ENCODE results near the gene SFT2D3.
A peak's percentile ranks its signal among the peaks of the same experiment; 100 is the strongest.

SFT2D3 gene

DNA sequence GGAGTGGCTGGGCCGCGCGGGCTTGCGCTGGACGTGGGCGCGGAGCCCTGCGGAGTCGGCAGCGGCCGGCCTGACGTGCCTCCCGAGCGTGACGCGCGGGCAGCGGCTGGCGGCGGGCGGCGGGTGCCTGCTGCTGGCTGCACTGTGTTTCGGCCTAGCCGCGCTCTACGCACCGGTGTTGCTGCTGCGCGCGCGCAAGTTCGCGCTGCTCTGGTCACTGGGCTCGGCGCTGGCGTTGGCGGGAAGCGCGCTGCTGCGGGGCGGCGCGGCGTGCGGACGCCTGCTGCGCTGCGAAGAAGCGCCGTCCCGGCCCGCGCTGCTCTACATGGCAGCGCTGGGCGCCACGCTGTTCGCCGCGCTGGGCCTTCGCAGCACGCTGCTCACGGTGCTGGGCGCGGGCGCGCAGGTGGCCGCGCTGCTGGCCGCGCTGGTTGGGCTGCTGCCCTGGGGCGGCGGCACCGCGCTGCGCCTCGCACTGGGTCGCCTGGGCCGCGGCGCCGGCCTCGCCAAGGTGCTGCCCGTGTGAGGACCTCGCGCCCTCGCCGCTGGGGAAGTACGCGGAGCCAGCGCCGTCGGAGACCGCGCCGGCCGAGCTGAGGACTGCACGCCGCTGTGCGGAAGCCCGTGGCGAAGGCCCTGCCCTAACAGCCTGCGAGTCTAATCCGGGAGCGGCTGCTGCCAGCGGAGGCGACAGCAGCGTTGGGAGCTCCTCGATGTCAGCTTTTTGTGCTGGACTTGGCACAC, 526 bp downstream of the SFT2D3 start:
- TF ChIP-seq, protein P1, sequence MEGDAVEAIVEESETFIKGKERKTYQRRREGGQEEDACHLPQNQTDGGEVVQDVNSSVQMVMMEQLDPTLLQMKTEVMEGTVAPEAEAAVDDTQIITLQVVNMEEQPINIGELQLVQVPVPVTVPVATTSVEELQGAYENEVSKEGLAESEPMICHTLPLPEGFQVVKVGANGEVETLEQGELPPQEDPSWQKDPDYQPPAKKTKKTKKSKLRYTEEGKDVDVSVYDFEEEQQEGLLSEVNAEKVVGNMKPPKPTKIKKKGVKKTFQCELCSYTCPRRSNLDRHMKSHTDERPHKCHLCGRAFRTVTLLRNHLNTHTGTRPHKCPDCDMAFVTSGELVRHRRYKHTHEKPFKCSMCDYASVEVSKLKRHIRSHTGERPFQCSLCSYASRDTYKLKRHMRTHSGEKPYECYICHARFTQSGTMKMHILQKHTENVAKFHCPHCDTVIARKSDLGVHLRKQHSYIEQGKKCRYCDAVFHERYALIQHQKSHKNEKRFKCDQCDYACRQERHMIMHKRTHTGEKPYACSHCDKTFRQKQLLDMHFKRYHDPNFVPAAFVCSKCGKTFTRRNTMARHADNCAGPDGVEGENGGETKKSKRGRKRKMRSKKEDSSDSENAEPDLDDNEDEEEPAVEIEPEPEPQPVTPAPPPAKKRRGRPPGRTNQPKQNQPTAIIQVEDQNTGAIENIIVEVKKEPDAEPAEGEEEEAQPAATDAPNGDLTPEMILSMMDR (conservative IDR thresholded peaks at IDR 0.05; ENCODE audit: low read depth): no peak; the same call in 1 of the 2 replicates
- peak overlapping the region; percentile 94 for H3K27ac ChIP-seq
- DNase-seq (ENCODE audit: low spot score): peak; percentile 71
- ChIA-PET CTCF (interaction anchor here (0.6 to 0.9 kb wide), 3 partner anchors 11 to 83 kb away, joined by 3 to 4 read pairs (median 4); no protein-coding TSS in a partner anchor), POLR2A (ENCODE audit: low non-redundant PET) (no interaction called here)

DNA sequence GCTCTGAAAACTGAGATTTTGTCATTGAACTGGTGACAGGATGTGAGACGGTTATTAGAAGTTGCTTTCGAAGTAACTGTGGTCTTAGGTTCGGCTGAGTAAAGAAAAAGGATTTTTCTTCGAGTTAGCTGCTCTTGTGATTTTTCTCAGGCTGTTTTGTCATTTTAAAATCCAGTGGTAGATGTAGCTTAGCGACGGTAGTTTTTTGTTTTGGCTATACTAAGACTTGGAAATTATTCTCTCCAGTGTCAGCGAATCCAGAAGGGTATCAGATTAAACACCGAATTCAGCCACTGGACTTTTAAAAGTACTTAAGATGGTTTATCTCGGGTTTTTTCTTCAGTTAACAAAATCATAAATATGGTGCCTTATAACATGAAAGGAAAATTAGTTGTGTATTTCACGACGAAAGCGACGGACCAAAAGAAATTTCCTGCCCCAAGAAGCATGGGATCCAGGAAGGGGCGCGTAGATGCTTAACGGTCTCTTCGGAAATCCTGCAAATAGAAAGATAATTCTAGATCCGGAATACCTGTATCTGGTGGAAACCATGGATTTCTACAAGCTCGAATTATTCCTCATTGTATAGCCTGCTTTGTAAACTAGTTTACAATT, 1.2 kb downstream of the SFT2D3 start:
- TF ChIP-seq, protein P1 (conservative IDR thresholded peaks at IDR 0.05; ENCODE audit: low read depth): no peak
- DNase-seq (ENCODE audit: low spot score): no peak
- POLR2A ChIA-PET (ENCODE audit: low non-redundant PET): no interaction called here
- CTCF ChIA-PET: interaction anchor here (0.6 to 0.7 kb wide), 2 partner anchors 48 to 84 kb away, joined by 3 to 4 read pairs; no protein-coding TSS in a partner anchor
- peak overlapping the region; percentile 94 for H3K27ac ChIP-seq

DNA sequence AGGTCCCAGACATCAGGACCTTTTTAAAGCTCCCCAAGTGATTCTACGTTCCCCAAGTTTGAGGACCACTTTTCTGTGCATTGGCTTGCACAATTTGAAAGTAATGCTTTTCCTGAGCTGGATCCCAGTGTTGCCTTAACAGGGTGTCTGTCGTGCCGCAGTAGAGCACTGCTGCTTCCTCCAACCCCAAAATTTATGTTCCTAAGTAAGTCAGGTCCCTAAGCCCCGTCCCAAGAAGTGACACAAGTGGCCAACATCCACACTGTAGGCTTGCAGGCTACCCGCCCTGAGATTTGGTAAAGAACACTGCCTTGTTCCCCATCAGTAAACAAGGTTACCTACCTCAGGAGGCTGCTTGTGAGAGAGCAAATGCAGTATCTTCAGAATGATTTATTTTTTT, 2.0 kb downstream of the SFT2D3 start:
- H3K27ac ChIP-seq: no peak overlapping the region
- ChIA-PET POLR2A (ENCODE audit: low non-redundant PET) (no interaction called here), CTCF (interaction anchor here (0.5 kb wide), 1 partner anchor 422 kb away, joined by 4 read pairs; no protein-coding TSS in a partner anchor)
- DNase-seq (ENCODE audit: low spot score): no peak
- TF ChIP-seq, protein P1 (conservative IDR thresholded peaks at IDR 0.05; ENCODE audit: low read depth): no peak

DNA sequence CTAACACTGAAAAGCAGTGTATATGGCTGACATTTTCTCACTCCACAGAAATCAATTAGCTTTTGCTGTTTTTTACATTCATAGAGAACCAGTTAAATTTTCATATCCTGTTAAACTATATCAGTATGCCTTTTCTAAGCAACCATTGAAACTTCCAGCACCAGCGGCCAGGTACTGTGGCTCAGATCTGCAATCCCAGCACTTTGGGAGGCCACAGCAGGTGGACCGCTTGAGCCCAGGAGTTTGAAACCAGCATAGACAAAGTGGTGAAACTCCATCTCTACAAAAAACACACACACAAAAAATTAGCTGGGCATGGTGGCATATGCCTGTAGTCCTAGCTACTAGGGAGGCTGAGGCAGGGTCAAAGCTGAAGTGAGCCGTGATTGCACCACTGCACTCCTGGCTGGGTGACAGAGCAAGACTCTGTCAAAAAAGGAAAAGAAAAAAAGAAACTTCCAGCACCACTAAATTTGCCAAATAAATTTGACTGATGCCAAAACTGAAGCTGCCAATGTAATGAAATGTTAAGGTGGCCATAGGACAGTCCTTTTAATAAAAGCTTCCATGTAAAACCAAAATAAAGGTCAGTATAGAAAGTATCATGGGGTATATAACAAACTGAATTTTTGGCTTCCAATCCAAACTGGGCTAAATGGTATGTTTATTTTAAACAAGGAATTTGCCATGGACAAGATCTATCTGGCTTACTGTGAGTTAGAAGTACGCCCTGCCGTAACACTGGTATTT, 3.5 kb downstream of the SFT2D3 start:
- TF ChIP-seq, protein P1 (conservative IDR thresholded peaks at IDR 0.05; ENCODE audit: low read depth): no peak
- no peak overlapping the region for H3K27ac ChIP-seq
- ChIA-PET CTCF (interaction anchor here (1.0 kb wide), 1 partner anchor 10 kb away, joined by 3 read pairs; no protein-coding TSS in a partner anchor), POLR2A (ENCODE audit: low non-redundant PET) (interaction anchor here (0.7 kb wide), 1 partner anchor 152 kb away, joined by 3 read pairs; no protein-coding TSS in a partner anchor)
- DNase-seq (ENCODE audit: low spot score): no peak

DNA sequence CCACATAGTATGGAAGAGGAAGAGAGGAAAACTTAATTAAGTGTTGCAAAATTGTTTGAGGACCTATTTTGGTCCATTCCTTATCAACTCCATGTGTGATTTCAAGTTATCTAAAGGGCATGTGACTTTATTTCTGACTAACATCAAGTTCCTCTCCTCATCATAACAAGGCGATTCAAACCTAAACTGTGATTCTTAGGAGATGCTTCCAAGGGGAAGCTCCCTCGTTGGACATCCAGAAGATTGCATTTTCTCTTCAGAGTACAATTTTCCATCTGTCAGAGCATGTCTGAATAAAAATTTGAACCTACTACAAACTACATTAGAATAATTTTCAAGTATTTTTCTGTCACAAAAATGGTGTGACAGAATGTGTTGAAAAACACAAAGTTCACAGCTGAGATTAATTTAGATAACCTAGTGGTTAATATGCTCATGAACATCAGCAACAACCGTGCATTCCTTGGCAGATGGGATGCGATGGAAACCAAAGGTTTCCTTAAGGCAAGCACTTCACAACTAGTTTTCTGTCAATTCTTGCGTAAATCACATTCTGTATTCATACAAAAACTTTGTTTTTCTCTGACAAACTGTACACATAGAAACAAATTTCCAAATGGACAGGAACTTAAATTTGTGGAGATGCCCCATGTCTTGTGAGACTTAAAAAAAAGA, 4.2 kb downstream of the SFT2D3 start:
- no peak overlapping the region for H3K27ac ChIP-seq
- TF ChIP-seq, protein P1 (conservative IDR thresholded peaks at IDR 0.05; ENCODE audit: low read depth): no peak
- CTCF ChIA-PET: no interaction called here
- POLR2A ChIA-PET (ENCODE audit: low non-redundant PET): no interaction called here
- DNase-seq (ENCODE audit: low spot score): no peak

Measured in RWPE1 (cell line).